Cardiac fibroblast (primary cell): ENCODE data around the gene UBE2J2.
"Not testable (repeated sequence)": the region's sequence is repeated elsewhere in the genome, so short reads cannot be mapped to it uniquely, and the experiment has no call there.

Source experiments
- DNase-seq, 2 donors: peaks; one replicate each; pipeline versions ENCODE4 v3.0.0 to v3.0.0-alpha.2; 2010; ENCODE audit warnings: low read depth in 2 of 2
- H3K4me3 ChIP-seq, 2 donors: replicated peaks in 1 of 2; 1 replicate in 1 of 2; 2 replicates in 1 of 2; pipeline ENCODE4 v1.5.1; 2011; ENCODE audit warnings: low read depth in 2 of 2, low read length in 2 of 2, mild to moderate bottlenecking in 2 of 2, moderate library complexity in 1 of 2
- TF ChIP-seq, protein P1 (sequence below): IDR thresholded peaks from one replicate; pipeline ENCODE4 v1.5.1; 2011; ENCODE audit warnings: low read depth, mild to moderate bottlenecking, low read length, inconsistent platforms

Gene UBE2J2

GRCh38 chr1:1255611-1256010, 18.0 kb downstream of the UBE2J2 start:
- DNase-seq: no peak
- H3K4me3 ChIP-seq: no peak overlapping the region
- TF ChIP-seq, protein P1, sequence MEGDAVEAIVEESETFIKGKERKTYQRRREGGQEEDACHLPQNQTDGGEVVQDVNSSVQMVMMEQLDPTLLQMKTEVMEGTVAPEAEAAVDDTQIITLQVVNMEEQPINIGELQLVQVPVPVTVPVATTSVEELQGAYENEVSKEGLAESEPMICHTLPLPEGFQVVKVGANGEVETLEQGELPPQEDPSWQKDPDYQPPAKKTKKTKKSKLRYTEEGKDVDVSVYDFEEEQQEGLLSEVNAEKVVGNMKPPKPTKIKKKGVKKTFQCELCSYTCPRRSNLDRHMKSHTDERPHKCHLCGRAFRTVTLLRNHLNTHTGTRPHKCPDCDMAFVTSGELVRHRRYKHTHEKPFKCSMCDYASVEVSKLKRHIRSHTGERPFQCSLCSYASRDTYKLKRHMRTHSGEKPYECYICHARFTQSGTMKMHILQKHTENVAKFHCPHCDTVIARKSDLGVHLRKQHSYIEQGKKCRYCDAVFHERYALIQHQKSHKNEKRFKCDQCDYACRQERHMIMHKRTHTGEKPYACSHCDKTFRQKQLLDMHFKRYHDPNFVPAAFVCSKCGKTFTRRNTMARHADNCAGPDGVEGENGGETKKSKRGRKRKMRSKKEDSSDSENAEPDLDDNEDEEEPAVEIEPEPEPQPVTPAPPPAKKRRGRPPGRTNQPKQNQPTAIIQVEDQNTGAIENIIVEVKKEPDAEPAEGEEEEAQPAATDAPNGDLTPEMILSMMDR: no peak

DNA sequence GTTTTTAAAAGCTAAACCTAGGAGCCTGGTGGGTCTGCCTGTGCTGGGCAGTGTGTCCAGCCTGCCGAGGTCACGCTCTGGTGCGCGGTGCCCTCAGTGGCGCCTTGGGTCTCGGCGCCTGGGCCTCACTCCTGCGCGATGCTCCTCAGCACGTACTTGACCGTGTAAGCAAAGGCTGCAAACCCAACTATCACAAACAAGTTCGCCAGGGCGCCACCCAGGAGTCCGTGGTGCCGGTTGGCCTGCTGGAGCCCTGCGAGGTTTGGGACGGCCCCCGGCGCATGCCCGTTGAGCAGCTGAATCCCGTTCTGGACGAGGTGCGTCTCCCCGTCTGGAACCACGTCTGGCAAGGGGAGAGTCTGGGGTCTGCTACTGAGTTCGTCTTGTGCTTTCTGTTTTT, 18.6 kb downstream of the UBE2J2 start:
- DNase-seq: no peak
- H3K4me3 ChIP-seq: no peak overlapping the region
- TF ChIP-seq, protein P1: no peak

DNA sequence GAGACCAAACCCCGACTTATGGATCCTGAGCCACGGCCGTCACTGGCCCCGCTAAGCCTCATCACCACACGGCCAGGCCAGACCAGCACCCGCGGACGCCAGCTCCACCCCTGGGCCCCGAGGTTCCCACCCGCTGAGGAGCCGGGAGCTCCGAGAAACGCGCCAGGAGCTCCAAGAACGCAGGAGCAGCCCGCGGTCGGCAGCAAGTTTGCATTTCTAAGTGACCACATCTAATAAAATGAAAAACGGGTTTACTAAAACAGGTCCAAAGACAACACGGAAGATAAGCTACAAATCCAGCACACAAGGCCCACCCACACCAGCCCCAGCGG, 19.0 kb downstream of the UBE2J2 start:
- DNase-seq: no peak
- H3K4me3 ChIP-seq: no peak overlapping the region
- TF ChIP-seq, protein P1: no peak

GRCh38 chr1:1253972-1254666, 19.5 kb downstream of the UBE2J2 start:
- TF ChIP-seq, protein P1: no peak
- no peak overlapping the region for H3K4me3 ChIP-seq

DNA sequence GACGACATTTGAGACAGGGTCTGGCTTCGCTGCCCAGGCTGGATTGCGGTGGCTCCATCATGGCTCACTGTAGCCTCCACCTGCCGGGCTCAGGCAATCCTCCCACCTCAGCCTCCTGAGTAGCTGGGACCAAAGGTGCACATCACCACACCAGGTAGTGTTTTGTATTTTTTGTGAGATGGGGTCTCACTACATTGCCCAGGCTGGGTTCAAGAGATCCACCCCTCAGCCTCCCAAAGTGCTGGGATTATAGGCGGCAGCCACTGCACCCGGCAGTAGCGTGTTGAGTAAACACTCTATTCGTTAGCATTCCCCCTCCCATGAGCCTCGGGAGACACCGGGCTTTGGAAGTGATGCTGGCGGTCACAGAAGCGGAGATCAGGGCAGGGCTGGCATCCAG, 20.3 kb downstream of the UBE2J2 start:
- TF ChIP-seq, protein P1: no peak
- DNase-seq: no peak

More at GRCh38 chr1:1253972-1254666, 19.5 kb downstream of the UBE2J2 start:
- no peak for DNase-seq

GRCh38 chr1:1250786-1251284, 22.8 kb downstream of the UBE2J2 start:
- DNase-seq: no peak
- H3K4me3 ChIP-seq: no peak overlapping the region
- TF ChIP-seq, protein P1: no peak

More for the DNA sequence above, 20.3 kb downstream of the UBE2J2 start:
- H3K4me3 ChIP-seq: no peak overlapping the region

DNA sequence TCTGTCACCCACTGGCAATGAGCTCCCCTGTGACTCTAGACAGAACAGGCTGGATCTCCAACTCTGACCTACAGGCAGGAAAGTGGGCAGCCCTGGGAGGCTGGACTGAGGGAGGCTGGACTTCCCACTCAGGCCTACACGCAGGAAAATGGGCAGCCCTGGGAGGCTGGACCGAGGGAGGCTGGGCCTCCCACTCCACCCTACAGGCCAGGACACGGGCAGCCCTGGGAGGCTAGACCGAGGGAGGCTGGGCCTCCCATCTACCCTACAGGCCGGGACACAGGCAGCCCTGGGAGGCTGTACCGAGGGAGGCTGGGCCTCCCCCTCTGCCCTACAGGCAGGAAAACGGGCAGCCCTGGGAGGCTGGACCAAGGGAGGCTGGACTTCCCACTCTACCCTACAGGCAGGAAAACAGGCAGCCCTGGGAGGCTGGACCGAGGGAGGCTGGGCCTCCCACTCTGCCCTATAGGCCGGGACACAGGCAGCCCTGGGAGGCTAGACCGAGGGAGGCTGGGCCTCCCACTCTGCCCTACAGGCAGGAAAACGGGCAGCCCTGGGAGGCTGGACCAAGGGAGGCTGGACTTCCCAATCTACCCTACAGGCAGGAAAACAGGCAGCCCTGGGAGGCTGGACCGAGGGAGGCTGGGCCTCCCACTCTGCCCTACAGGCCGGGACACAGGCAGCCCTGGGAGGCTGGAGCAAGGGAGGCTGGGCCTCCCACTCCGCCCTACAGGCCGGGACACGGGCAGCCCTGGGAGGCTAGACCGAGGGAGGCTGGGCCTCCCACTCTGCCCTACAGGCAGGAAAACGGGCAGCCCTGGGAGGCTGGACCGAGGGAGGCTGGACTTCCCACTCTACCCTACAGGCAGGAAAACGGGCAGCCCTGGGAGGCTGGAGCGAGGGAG, 25.4 kb downstream of the UBE2J2 start:
- not testable (repeated sequence) for H3K4me3 ChIP-seq, DNase-seq
